Endothelial cell of umbilical vein (primary cell): ENCODE results near the gene MED29. TPM values are rescaled to one million over a fixed set of nuclear protein-coding genes. Genes with fewer than 3 reads are reported as not detected.

Experiments
- BruUV-seq: library from RNA; stranded (reverse); fragments of 400-500 nt; replicated peaks from 2 replicates; lab custom pipeline; 2021; lab: Mats Ljungman, UMichigan
- CTCF ChIA-PET: fragments of 300-600, 350-600 bp; sonication (Branson Sonifier 250); formaldehyde crosslinking; loops from one replicate; lab custom pipeline; 2021; ENCODE audit warnings: antibody characterized with exemption, inconsistent platforms; lab: Charles Lee
- POLR2A ChIA-PET: fragments of 300-600, 350-600 bp; sonication (Branson Sonifier 250); formaldehyde crosslinking; loops from one replicate; lab custom pipeline; 2021; ENCODE audit warnings: antibody characterized with exemption, inconsistent platforms; lab: Charles Lee
- DNase-seq: peaks from one replicate; pipeline ENCODE4 v3.0.0-alpha.2; 2011; ENCODE audit warnings: low read depth, low spot score
- FAIRE-seq: peaks from 2 replicates; lab custom pipeline; 2011; peaks lifted over from hg19 to GRCh38; lab: Jason Lieb, UNC
- H2AFZ ChIP-seq: 2 replicates; pipeline ENCODE4 v1.6.0; 2012; ENCODE audit warnings: low read depth, low read length, control low read depth, inconsistent platforms
- H3K27ac ChIP-seq: 2 replicates; pipeline ENCODE4 v1.5.1; 2011; ENCODE audit warnings: low read depth, mild to moderate bottlenecking, control low read depth, low read length, moderate library complexity; ENCODE audit not compliant: insufficient read depth
- H3K27me3 ChIP-seq, 2 experiments: 2 replicates each; pipeline versions ENCODE4 v1.6.0 to v1.6.1; 2011; ENCODE audit warnings: low read length in 2 of 2, mixed read lengths in 1 of 2; ENCODE audit not compliant: control insufficient read depth in 2 of 2, insufficient read depth in 2 of 2
- H3K36me3 ChIP-seq, 2 experiments: 2 replicates in 1 of 2; 3 replicates in 1 of 2; pipeline ENCODE4 v1.5.1; 2011; ENCODE audit warnings: low read length in 2 of 2, mild to moderate bottlenecking in 1 of 2, moderate library complexity in 1 of 2; ENCODE audit not compliant: control insufficient read depth in 2 of 2, insufficient read depth in 2 of 2; ENCODE audit errors: extremely low read depth in 1 of 2
- H3K4me1 ChIP-seq: 3 replicates; pipeline ENCODE4 v1.5.1; 2011; ENCODE audit warnings: mild to moderate bottlenecking, low read length; ENCODE audit not compliant: control insufficient read depth, insufficient read depth; ENCODE audit errors: extremely low read depth
- H3K4me2 ChIP-seq: 2 replicates; pipeline ENCODE4 v1.6.1; 2011; ENCODE audit warnings: low read length, control low read depth, mixed read lengths; ENCODE audit not compliant: insufficient read depth
- H3K4me3 ChIP-seq, 3 experiments: fragments of 200-600 bp in 1 of 3; sonication (generic), shearing (Covaris generic) in 1 of 3; replicated peaks in 1 of 3; 2 replicates each; pipeline ENCODE4 v1.5.1; 2011 to 2016; ENCODE audit warnings: control low read depth in 3 of 3, low read length in 3 of 3, mild to moderate bottlenecking in 2 of 3, inconsistent platforms in 1 of 3, low read depth in 1 of 3, moderate library complexity in 1 of 3; ENCODE audit not compliant: insufficient read depth in 1 of 3
- H3K79me2 ChIP-seq: 2 replicates; pipeline ENCODE4 v1.6.0; 2012; ENCODE audit warnings: low read length, inconsistent platforms; ENCODE audit not compliant: control insufficient read depth, insufficient read depth
- H3K9ac ChIP-seq: replicated peaks from 2 replicates; pipeline ENCODE3; 2011; ENCODE audit warnings: low read length, control low read depth; ENCODE audit not compliant: insufficient read depth; ENCODE audit errors: extremely low read depth
- H3K9me1 ChIP-seq: replicated peaks from 3 replicates; pipeline ENCODE4 v1.6.0; 2011; ENCODE audit warnings: mild to moderate bottlenecking, low read length; ENCODE audit not compliant: control insufficient read depth, insufficient read depth; ENCODE audit errors: extremely low read depth
- H3K9me3 ChIP-seq: replicated peaks from 2 replicates; pipeline ENCODE4 v1.5.1; 2012; ENCODE audit warnings: low read length, inconsistent platforms; ENCODE audit not compliant: control insufficient read depth, insufficient read depth
- H4K20me1 ChIP-seq: replicated peaks from 2 replicates; pipeline ENCODE3; 2011; ENCODE audit warnings: mild to moderate bottlenecking, low read length; ENCODE audit not compliant: control insufficient read depth, insufficient read depth; ENCODE audit errors: extremely low read depth
- EZH2 ChIP-seq: IDR thresholded peaks from 2 replicates; pipeline ENCODE4 v1.6.1; 2012; ENCODE audit warnings: borderline replicate concordance, low read depth, mild to moderate bottlenecking, moderate library complexity, low read length, inconsistent platforms; ENCODE audit not compliant: severe bottlenecking
- FOS ChIP-seq: IDR thresholded peaks from 2 replicates; pipeline ENCODE4 v1.6.1; 2011; ENCODE audit warnings: mild to moderate bottlenecking, low read length, moderate library complexity, borderline replicate concordance; ENCODE audit not compliant: insufficient read depth
- MYC ChIP-seq: IDR thresholded peaks from one replicate; pipeline ENCODE4 v1.6.1; 2011; ENCODE audit warnings: mild to moderate bottlenecking, low read depth, low read length
- POLR2A ChIP-seq: IDR thresholded peaks from 2 replicates; pipeline ENCODE4 v1.6.1; 2012; ENCODE audit warnings: low read depth, mild to moderate bottlenecking, control low read depth, low read length
- POLR2AphosphoS5 ChIP-seq: IDR thresholded peaks from 2 replicates; pipeline ENCODE4 v1.6.1; 2012; ENCODE audit warnings: low read depth, mild to moderate bottlenecking, control low read depth, low read length, moderate library complexity; ENCODE audit not compliant: insufficient read depth
- dilution Hi-C: fragments of 300-500 bp; cut with MboI; formaldehyde crosslinking; loops from one replicate; pipeline ENCODE4 v1.15.0; 2019; ENCODE audit warnings: low sequenced_read_pairs; ENCODE audit not compliant: extremely low pct_ligation_motif_present
- intact Hi-C: fragments of 100-400 bp; cut with micrococcal nuclease; formaldehyde crosslinking; loops from one replicate; pipeline ENCODE4 v1.10.0; 2022
- polyA plus RNA-seq, 4 experiments: library from polyadenylated mRNA; depleted of rRNA in 3 of 4; stranded (reverse) in 3 of 4; unstranded in 1 of 4; fragments of >200 nt; gene quantifications; 2 replicates each; pipeline versions ENCODE4 v1.2.1 to v1.2.3, GENCODE V29; 2011 to 2012; ENCODE audit warnings: missing spikeins in 1 of 4
- total RNA-seq: library from RNA; stranded (reverse); gene quantifications from 2 replicates; pipeline ENCODE4 v1.2.3, GENCODE V29; 2021
- TF ChIP-seq, protein P1 (sequence below), 2 donors: IDR thresholded peaks; 1 replicate in 1 of 2; 2 replicates in 1 of 2; pipeline ENCODE4 v1.5.1; 2011; ENCODE audit warnings: low read length in 2 of 2, mild to moderate bottlenecking in 2 of 2, moderate library complexity in 2 of 2, control low read depth in 1 of 2, inconsistent platforms in 1 of 2, low read depth in 1 of 2; ENCODE audit not compliant: insufficient read depth in 1 of 2; ENCODE audit errors: extremely low read depth in 1 of 2
- TF ChIP-seq, protein P2 (sequence below): IDR thresholded peaks from 2 replicates; pipeline ENCODE4 v1.6.1; 2011; ENCODE audit not compliant: insufficient read depth, insufficient read length

MED29 gene
- total and polyA plus RNA-seq, 2 donors (not counting 3 experiments of a cell fraction or from before 2014, with no cell fraction given): 25.5 to 50.4 TPM

DNA sequence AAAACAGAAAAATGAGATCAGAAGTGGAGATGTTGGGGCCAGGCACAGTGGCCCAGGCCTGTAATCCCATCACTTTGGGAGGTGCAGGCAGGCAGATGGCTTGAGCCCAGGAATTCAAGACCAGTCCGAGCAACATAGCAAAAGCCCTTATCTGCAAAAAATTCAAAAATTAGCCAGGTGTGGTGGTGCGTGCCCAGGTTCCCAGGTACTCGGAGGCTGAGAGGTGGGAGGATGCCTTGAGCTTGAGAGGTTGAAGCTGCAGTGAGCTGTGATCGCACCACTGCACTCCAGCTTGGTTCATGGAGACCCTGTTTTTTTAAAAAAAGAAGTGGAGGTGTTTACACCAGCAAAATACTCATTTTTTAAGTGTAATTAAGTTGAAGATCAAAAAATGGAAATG, 8.9 kb downstream of the MED29 start:
- Histone ChIP-seq H4K20me1 (no peaks in the 10 kb centered on the region), H3K4me2 (no peak overlapping the region), H3K27me3 (no peaks in the 10 kb centered on the region), H2AFZ (no peak overlapping the region), H3K9me1 (no peaks in the 10 kb centered on the region), H3K79me2 (no peaks in the 10 kb centered on the region), H3K9me3 (no peaks in the 10 kb centered on the region), H3K9ac (no peak overlapping the region), H3K27ac (no peak overlapping the region), H3K4me1 (peaks cover 20% of the 10 kb centered on the region), H3K4me3 (no peak overlapping the region), H3K36me3 (peaks cover 0 to 6% of the 10 kb centered on the region in 2 experiments)
- POLR2A ChIA-PET: interaction anchor here (0.8 to 1.4 kb wide), 2 partner anchors 9 to 11 kb away, joined by 3 read pairs; partner anchors contain the start of genes MED29 and PAF1
- no peak for TF ChIP-seq FOS
- TF ChIP-seq, protein P1, sequence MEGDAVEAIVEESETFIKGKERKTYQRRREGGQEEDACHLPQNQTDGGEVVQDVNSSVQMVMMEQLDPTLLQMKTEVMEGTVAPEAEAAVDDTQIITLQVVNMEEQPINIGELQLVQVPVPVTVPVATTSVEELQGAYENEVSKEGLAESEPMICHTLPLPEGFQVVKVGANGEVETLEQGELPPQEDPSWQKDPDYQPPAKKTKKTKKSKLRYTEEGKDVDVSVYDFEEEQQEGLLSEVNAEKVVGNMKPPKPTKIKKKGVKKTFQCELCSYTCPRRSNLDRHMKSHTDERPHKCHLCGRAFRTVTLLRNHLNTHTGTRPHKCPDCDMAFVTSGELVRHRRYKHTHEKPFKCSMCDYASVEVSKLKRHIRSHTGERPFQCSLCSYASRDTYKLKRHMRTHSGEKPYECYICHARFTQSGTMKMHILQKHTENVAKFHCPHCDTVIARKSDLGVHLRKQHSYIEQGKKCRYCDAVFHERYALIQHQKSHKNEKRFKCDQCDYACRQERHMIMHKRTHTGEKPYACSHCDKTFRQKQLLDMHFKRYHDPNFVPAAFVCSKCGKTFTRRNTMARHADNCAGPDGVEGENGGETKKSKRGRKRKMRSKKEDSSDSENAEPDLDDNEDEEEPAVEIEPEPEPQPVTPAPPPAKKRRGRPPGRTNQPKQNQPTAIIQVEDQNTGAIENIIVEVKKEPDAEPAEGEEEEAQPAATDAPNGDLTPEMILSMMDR (IDR thresholded peaks at IDR 0.05; ENCODE audit: extremely low read depth in 1 of 2, insufficient read depth in 1 of 2, low read depth in 1 of 2, low read length in 2 of 2): no peak
- TF ChIP-seq POLR2A: no peak
- no peak for TF ChIP-seq MYC
- no peak for TF ChIP-seq EZH2
- TF ChIP-seq POLR2AphosphoS5: no peak
- TF ChIP-seq, protein P2, sequence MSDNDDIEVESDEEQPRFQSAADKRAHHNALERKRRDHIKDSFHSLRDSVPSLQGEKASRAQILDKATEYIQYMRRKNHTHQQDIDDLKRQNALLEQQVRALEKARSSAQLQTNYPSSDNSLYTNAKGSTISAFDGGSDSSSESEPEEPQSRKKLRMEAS: no peak
- BruUV-seq: no TSS peak
- FAIRE-seq (no peak), DNase-seq (no peak)
- CTCF ChIA-PET: interaction anchor here (2.9 kb wide), 1 partner anchor 12 kb away, joined by 22 read pairs; the partner anchor contains the start of gene PLEKHG2
- dilution Hi-C loops: no loop called here
- intact Hi-C loops: no loop called here
